ENCODE measurements around the gene RBM39.

Gene RBM39

DNA sequence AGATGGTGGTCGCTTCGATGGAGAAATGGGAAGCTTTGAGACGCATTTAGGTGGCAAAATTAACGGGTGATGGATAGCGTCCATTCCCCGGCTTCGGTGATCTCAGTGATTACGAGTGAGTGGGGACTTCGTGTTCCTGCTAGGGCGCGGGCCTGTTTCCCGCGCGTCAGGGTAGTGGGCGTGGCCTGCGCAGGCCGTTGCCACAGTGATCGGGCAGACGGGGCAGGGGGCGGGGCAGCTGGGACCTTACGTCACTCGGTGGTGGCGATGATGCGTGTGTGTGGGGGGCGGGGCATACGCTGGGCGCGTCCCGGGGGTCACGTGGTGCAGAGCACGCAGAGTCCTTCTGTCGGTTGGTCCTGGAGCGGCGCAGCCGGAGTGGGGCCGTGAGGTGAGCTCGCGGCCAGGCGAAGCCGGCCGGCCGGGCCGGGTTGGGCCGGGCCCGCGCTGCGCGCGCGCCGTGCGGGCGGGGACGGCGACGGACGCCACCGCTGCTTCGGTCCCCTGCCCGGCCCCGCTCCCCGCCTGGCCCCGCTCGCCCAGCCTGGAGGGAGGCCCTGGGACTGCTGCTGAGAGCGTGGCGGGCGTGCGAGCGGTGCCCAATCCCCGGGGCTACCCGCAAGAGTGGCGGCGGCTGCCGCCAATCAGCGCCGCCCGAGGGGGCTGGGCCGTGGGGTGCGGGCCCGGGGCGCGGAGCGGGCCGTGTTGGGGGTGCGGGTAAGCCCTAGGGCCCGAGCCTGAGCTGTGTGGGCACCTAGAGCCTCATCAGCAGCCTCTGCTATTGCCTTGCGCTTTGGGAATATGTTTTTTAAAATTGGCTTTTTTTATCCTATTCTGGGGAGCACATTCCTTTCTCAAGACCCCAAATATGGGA, 29.9 kb upstream of the RBM39 start, which contains the start of gene PHF20:
Gene PHF20 (plus strand): TSS at position 327 of the 874 bp plus-strand sequence. CDS start 29,508 bp downstream, outside the sequence.
- no peaks in the 10 kb centered on the region for H3K36me3 ChIP-seq (ENCODE audit: low read length)

DNA sequence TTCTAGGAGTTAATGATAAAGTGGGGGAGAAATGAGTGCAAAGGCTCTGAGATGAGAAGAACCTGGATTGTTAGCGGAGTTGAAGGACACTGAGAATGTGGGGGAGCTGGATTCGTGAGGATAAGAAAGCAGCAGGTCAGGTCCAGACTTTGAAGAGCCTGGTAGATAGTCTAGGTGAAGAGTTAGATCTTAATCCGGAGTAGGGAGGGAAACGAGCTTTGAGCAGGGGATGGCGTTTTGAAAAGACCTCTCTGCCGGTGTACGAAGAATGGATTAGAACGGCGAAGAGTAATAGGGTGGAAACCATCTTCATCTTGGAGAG, 29.3 kb upstream of the RBM39 start:
- Histone ChIP-seq H3K36me3 (ENCODE audit: low read length) (no peaks in the 10 kb centered on the region), H4K20me1 (ENCODE audit: low read depth, low read length) (no peaks in the 10 kb centered on the region), H2AFZ (ENCODE audit: low read depth, low read length, severe bottlenecking) (peak overlapping the region; percentile 86), H3K9ac (ENCODE audit: low read length) (no peak overlapping the region), H3F3A (ENCODE audit: insufficient read depth) (peaks cover 30% of the 10 kb centered on the region), H3K9me3 (ENCODE audit: insufficient read depth, low read length) (no peaks in the 10 kb centered on the region), H3K27me3 (ENCODE audit: low read length) (no peaks in the 10 kb centered on the region), H3K79me2 (ENCODE audit: insufficient read depth, low read length) (peaks cover 40% of the 10 kb centered on the region), H3K4me2 (ENCODE audit: low read depth, low read length, poor library complexity, severe bottlenecking) (peak overlapping the region; percentile 31), H3K9me2 (replicated peaks; ENCODE audit: insufficient read depth, low read length) (no peaks in the 10 kb centered on the region), H3K4me3 (ENCODE audit: insufficient read depth, low read length, poor library complexity, severe bottlenecking) (no peak overlapping the region), H3K27ac (ENCODE audit: low read depth, low read length) (no peak overlapping the region)
- no peak for TF ChIP-seq EZH2phosphoT487 (conservative IDR thresholded peaks at IDR 0.05; ENCODE audit: low read length)
- TF ChIP-seq, protein P1, sequence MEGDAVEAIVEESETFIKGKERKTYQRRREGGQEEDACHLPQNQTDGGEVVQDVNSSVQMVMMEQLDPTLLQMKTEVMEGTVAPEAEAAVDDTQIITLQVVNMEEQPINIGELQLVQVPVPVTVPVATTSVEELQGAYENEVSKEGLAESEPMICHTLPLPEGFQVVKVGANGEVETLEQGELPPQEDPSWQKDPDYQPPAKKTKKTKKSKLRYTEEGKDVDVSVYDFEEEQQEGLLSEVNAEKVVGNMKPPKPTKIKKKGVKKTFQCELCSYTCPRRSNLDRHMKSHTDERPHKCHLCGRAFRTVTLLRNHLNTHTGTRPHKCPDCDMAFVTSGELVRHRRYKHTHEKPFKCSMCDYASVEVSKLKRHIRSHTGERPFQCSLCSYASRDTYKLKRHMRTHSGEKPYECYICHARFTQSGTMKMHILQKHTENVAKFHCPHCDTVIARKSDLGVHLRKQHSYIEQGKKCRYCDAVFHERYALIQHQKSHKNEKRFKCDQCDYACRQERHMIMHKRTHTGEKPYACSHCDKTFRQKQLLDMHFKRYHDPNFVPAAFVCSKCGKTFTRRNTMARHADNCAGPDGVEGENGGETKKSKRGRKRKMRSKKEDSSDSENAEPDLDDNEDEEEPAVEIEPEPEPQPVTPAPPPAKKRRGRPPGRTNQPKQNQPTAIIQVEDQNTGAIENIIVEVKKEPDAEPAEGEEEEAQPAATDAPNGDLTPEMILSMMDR (IDR thresholded peaks at IDR 0.05; ENCODE audit: insufficient read depth, low read length, poor library complexity, severe bottlenecking), result no peak

More for the DNA sequence above, 29.9 kb upstream of the RBM39 start, which contains the start of gene PHF20:
- Histone ChIP-seq H3K9me2 (replicated peaks; ENCODE audit: insufficient read depth, low read length) (no peaks in the 10 kb centered on the region), H2AFZ (ENCODE audit: low read depth, low read length, severe bottlenecking) (peak within 1 kb of the TSS; percentile 86), H3K27me3 (ENCODE audit: low read length) (no peaks in the 10 kb centered on the region), H3K9me3 (ENCODE audit: insufficient read depth, low read length) (no peaks in the 10 kb centered on the region), H3F3A (ENCODE audit: insufficient read depth) (peaks cover 30% of the 10 kb centered on the region), H3K79me2 (ENCODE audit: insufficient read depth, low read length) (peaks cover 46% of the 10 kb centered on the region), H4K20me1 (ENCODE audit: low read depth, low read length) (no peaks in the 10 kb centered on the region), H3K4me2 (ENCODE audit: low read depth, low read length, poor library complexity, severe bottlenecking) (peak within 1 kb of the TSS; percentile 91), H3K27ac (ENCODE audit: low read depth, low read length) (peak within 1 kb of the TSS; percentile 33), H3K9ac (ENCODE audit: low read length) (peak within 1 kb of the TSS; percentile 61), H3K4me3 (ENCODE audit: insufficient read depth, low read length, poor library complexity, severe bottlenecking) (peak within 1 kb of the TSS; percentile 81)
- TF ChIP-seq, protein P1 (IDR thresholded peaks at IDR 0.05; ENCODE audit: insufficient read depth, low read length, poor library complexity, severe bottlenecking), result no peak
- TF ChIP-seq EZH2phosphoT487 (conservative IDR thresholded peaks at IDR 0.05; ENCODE audit: low read length), result no peak

DNA sequence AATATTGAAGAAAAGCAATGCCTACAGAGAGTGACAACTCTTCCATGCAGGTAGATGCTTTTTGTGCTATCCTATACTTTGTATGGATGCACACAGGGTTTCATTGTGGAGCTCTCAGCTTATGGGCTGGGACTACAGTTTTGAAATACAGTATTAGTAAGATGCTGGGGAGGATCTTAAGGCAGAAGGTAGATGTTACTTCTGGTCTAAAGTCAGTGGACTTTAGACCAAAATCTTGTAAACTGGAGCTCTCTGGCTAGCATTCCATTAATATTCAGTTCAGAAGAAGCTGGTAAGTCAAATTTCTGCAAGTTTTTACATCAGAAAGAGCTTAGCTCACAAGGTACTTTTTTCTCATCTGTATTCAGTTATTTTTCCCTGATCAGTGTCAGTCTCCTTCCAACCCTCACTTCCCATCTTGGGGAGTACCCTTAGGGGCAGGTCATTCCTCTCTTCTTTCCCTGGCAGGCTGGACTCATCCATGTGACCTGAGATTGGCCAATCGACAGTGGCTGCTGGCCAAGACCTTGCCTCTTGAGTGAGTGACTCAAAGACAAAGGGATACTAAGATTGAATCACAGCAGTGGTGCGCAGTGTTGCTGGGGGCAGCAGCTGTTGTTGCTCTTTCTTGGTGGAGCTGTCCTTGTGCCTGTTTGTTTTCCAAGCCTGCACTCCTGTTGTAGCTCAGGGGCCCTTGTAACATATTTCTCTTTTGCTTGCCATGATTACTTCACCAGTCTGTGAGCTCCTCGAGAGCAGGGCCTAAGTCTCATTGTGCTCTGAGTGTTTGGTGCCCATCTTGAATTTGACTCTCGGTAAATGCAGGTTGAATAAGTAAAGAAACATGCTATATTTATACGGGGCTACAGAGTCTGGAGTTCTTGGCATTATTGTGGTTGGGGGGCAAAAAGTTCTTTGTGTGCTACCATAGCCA, 26.9 kb upstream of the RBM39 start:
- Histone ChIP-seq H3K4me2 (ENCODE audit: low read depth, low read length, poor library complexity, severe bottlenecking) (peak overlapping the region; percentile 60), H3K27ac (ENCODE audit: low read depth, low read length) (peak overlapping the region; percentile 74)

More for the DNA sequence above, 26.9 kb upstream of the RBM39 start:
- peaks cover 18% of the 10 kb centered on the region for H3K79me2 ChIP-seq (ENCODE audit: insufficient read depth, low read length)
- H3K9me2 ChIP-seq (replicated peaks; ENCODE audit: insufficient read depth, low read length), result no peaks in the 10 kb centered on the region
- H3K27me3 ChIP-seq (ENCODE audit: low read length), result no peaks in the 10 kb centered on the region
- H3K36me3 ChIP-seq (ENCODE audit: low read length), result no peaks in the 10 kb centered on the region
- peak overlapping the region; percentile 45 for H3K9ac ChIP-seq (ENCODE audit: low read length)
- peaks cover 27% of the 10 kb centered on the region for H3F3A ChIP-seq (ENCODE audit: insufficient read depth)
- H3K4me3 ChIP-seq (ENCODE audit: insufficient read depth, low read length, poor library complexity, severe bottlenecking), result no peak overlapping the region
- no peak for TF ChIP-seq EZH2phosphoT487 (conservative IDR thresholded peaks at IDR 0.05; ENCODE audit: low read length)
- TF ChIP-seq, protein P1 (IDR thresholded peaks at IDR 0.05; ENCODE audit: insufficient read depth, low read length, poor library complexity, severe bottlenecking), result no peak
- no peaks in the 10 kb centered on the region for H3K9me3 ChIP-seq (ENCODE audit: insufficient read depth, low read length)
- H4K20me1 ChIP-seq (ENCODE audit: low read depth, low read length), result no peaks in the 10 kb centered on the region
- H2AFZ ChIP-seq (ENCODE audit: low read depth, low read length, severe bottlenecking), result peak overlapping the region; percentile 94

All from SU-DHL-6 (cell line).